Fibroblast of upper back skin (primary cell): Measurements from ENCODE around the gene IGHMBP2.
A peak's percentile ranks its signal among the peaks of the same experiment; 100 is the strongest.
"Not testable (repeated sequence)": the region's sequence is repeated elsewhere in the genome, so short reads cannot be mapped to it uniquely, and the experiment has no call there.

Source experiments
- DNase-seq: peaks from one replicate; pipeline ENCODE4 v3.0.0-alpha.2; 2013

The IGHMBP2 gene

DNA sequence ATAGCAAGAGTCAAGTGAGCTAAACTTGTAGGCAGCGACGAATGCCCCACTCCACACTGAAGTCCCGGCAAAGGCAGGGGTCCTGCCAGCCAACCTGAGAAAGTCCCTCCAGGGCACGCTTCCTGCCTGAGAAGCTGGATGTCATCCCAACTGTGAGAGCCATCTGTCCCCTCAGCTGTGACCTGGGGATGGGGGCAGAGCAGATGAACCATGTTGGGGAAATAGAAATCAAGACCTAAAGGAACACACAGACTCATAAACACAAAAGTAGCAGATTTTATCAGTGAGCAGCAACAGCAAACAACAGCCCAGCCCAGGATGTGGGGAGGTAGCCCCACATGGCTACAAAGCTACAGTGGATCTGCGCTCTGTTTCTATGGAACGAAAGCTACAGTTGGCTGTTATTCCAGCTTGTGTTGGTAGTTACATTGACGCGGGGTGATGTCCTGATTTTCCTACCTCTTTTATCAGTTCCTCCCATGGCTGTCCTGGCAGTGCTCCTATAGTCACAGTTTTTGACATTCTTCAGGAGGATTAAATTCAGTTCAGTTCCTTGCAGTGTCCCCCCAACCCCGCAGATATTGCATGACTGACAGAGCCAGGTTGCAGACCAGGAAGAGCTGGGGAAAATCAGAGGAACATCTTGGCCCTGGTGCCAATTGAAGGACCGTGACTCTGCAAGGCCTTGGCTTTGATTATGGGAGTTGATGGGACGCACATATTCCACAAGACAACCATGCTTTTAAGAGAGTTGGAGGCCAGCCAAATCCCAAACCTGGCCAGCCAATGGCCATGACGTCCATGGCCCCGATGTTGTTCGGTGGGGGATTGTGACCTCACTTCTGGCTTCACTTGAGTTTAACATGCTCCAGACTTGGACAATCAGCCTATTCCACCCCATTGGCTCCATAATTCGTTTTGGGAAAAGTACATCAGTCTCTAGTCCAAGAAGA lies 62.5 kb downstream of the IGHMBP2 start:
- DNase-seq, result no peak

GRCh38 chr11:68966894-68967780 lies 63.4 kb downstream of the IGHMBP2 start:
- DNase-seq, result no peak

DNA sequence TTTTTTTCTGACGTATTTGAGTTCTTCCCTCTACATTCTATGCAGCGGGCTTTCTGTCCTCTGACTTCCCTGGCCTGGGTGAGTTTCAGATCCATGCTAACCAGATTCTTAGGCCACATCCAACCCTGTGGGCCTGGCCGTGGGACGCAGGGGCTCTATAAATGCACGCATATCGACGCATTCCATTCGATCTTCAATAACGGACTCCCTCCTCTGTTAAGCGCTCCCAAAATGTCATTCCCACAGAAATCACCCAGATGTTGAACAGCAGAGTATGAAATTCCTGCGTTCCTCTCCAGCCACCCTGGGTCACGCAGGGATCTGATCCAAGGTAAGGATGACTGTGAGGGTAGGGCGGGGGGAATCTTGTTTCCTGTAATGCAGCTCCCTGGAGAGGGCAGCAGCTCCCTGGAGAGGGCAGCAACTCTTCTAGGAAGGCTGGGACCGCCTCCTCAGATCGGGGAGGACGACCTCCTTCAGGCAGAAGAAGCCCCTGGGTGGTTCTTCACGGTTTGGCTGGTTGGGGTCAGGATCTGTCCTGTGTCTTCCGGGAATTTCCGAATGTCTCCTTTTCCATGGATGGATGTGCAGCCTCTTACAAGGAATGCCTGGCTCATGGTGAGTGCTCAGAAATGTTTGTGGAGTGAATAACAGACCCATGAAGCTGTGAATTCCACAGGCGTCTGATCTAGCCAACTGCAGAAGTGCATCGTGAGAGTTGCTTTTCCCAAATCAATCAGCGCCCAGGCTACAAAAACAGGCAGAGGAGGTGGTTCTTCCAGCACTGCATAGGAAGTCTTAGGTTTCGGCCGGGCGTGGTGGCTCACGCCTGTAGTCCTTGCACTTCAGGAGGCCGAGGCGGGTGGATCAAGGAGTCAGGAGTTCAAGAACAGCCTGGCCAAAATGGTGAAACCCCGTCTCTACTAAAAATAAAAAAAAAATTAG lies 64.9 kb downstream of the IGHMBP2 start:
- DNase-seq, result peak; percentile 32

DNA sequence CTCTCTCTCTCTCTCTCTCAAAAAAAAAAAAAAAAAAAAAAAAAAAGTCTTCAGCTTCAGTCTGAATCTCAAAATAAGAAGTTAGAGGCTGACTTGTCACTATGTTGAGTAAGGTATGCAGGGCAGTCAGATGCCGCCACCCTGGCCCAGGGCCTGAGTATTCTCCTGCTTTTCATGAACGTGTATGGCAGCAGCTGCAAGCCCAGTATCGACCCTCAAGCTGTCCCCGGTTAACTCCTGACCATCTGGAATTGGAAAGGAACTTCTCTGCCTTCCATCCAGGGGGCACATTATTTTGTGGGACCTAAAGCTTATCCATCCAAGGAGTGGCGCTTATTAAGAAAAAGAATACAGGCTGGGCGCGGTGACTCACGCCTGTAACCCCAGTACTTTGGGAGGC lies 65.7 kb downstream of the IGHMBP2 start:
- no peak for DNase-seq

GRCh38 chr11:68970921-68971636 lies 67.4 kb downstream of the IGHMBP2 start:
- no peak for DNase-seq

DNA sequence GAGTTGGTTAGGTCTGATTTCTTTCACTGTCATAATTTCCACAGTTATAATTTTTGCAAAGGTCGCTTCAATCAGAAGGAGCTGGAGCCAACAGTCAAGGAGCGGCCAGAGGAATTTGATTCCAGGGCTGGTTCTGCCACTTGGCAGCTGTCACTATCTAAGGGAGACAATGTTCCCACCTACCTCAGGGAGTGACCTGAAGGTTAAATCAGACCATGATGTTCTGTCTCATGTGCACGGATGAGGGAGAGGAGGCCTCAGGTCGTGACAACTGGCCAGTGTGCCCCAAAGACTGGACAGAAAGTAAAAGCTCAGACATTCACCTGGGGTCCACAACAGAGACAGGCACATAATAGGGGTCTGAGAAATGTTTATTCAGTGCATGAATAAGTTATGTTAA lies 69.5 kb downstream of the IGHMBP2 start:
- no peak for DNase-seq

GRCh38 chr11:68973706-68974105 lies 70.0 kb downstream of the IGHMBP2 start:
- not testable (repeated sequence) for DNase-seq

DNA sequence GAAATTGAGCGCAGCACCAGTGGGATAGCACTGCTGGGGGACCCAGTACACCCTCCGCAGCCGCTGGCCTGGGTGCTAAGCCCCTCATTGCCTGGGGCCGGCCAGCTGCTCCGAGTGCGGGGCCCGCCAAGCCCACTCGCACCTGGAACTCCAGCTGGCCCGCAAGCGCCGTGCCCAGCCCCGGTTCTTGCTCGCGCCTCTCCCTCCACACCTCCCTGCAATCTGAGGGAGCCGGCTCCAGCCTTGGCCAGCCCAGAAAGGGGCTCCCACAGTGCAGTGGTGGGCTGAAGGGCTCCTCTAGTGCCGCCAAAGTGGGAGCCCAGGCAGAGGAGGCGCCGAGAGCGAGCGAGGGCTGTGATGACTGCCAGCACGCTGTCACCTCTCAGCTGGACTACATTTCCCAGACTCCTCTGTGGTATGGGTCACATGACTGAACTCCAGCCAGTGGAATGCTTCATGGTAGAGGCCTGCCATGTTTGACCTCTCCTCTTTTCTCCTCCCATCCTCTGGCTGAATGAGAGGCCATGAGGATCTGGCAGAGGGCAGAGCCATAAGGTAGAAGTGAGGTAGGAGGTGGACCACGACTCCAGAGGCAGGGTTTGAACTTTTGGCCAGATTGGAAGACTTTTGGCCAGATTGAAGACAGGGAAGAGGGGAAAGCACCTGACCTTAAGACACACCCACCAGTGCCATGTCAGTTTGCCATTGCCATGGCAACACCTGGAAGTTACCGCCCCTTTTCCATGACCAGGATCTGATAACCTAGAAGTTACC lies 70.9 kb downstream of the IGHMBP2 start:
- DNase-seq, result no peak

GRCh38 chr11:68976095-68976494 lies 72.4 kb downstream of the IGHMBP2 start:
- DNase-seq, result no peak

DNA sequence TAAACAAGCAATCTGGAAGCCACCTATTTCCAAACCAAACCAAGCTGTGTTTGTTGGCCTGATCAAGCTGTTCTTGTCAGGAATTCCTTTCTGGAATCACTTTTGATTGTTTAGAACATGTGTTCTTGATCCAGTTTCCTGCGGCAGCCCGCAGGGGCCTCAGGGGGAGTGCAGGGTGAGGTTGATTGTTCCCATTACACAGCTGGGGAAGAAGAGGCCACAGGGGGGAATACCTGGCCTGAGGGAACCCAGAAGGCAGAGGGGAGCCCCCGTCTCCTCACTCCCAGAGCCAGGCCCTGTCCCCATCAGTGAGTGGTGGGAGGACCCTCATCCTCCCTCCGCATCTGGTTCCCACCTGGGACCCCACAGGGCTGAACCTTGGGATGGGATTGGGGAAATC lies 72.9 kb downstream of the IGHMBP2 start:
- DNase-seq, result peak; percentile 30

DNA sequence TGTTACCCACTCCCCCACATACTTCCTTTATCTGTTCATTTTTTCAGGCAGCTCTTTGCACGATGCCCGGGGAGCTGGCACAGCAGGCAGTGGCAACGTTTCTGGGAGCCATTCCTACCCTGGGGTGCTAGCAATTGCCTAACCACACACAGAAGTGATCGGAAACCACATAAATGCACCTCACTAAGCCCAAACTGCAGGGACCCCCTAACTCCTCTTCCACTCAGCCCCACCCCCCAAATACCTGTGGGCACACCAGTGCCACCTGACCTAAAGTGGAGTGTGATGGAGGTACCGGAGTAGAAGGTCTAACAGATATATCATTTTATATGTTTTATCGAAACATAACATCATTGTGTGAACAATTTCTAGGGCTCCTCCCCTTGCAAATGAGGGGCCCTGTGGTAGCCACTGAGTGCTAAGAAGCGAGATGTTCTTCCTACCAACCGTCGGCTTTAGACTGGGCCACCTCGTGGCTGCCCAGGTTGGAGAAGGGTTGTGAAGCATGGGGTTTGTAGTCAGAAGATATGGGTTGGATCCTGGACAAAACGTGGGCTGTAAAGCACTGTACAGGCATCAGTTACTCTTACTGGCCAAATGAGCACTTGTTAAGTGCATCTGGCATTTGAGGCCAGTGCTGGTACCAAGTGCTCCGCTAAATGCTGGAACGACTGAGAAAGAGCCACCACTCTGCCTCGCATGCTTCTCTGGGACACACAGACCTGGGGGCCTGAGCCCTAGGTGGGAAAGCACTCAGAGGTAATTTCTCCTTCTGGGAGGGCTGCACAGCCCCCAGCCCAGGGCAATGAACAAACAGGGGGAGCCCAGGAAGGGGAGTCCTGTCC lies 74.3 kb downstream of the IGHMBP2 start:
- DNase-seq, result no peak

DNA sequence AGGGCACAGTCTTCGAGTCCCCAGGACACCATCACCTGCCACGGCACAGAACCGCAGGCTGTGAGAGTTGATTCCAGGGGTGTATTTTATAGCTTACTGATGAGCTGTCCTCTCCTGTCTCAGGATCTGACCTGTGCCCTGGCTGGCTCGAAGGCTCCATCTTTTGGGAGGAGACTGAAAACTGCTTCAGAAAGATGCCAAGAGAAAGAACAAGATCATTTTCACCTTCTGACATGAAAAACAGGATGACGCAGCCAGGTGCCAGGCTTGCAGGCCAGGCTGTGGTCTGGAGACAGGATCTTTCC lies 74.9 kb downstream of the IGHMBP2 start:
- DNase-seq, result no peak

- no peak for DNase-seq
These were observed 75.4 kb downstream of the IGHMBP2 start for GRCh38 chr11:68978931-68979594.

- DNase-seq, result no peak
These were observed 76.5 kb downstream of the IGHMBP2 start for GRCh38 chr11:68979931-68980775.

DNA sequence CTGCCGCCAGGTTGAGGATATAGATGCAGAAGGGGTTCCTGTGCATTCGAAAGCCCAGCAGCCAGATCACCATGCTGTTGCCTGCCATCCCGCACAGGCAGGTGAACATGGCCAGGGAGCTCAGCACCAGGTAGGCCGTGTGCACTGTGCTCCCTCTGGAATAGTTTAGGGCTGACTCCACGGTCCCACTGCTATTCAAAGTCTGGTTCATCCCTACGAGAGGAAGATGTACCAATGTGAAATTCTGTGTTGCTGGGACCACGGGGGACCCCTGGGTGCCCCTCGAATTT lies 77.0 kb downstream of the IGHMBP2 start, which contains the start of gene MRGPRD:
TSS of gene MRGPRD (minus strand) at position 211 of the 290 bp plus-strand sequence. CDS start at position 211, 0 bp downstream.
- DNase-seq, result no peak

DNA sequence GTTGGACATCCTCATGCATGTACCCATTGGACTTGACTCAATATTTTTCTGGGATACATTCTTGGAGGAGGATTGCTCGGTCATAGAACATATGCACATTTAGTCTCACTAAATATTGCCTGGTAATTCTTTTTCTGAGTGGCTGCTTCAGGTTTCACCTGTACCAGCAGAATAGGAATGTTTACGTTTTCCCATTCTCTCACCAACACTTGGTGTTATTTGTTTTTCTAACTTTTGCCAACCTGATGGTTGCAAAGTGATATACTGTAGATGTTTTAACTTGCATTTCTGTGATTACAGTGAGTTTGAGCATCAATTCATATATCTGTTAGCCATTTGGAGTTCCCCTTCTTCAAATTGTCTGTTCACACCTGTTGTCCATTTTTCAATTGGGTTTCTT lies 78.4 kb downstream of the IGHMBP2 start:
- no peak for DNase-seq

GRCh38 chr11:68983801-68984200 lies 80.1 kb downstream of the IGHMBP2 start:
- DNase-seq, result no peak

DNA sequence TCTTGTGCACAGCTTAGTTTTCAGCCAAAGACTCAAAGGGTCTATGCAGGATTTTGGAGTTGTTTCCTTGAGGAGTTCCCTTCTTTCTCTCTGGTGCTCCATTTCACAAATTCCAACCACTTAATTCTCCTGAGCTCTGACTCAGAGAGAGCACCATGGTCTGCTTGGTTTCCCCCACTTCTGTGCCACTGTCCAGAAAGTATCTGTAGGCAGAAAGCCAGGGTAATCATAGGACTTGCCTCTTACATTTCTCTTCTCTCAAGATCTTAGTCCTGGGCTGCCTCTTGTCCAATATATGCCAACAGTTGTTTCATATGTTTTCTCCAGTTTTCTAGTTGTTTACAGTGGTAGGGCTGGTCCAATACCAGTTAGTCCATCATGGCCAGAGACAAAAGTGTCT lies 83.5 kb downstream of the IGHMBP2 start:
- no peak for DNase-seq

DNA sequence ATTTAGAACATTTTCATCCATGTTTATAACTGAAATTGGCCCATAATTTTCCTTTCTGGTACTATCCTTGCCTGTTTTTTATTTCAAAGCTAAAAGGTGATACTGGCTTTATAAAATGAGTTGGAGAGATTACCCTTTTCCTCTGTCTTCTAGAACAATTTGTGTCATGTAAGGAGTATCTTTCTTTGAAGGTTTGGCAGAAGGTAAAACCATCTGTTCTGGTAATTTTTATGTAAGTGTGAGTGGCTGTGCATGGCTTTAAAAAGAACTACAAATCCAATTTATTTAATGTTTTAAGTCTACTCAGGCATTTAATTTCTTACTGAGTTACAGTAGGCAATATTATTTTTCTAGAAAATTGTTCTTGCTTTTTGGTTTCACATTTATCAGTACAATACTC lies 84.8 kb downstream of the IGHMBP2 start:
- DNase-seq, result no peak
